Mucosa of rectum (tissue), 2 donors: ENCODE results near the gene LRCH3.
A peak's percentile ranks its signal among the peaks of the same experiment; 100 is the strongest.

Source experiments
- H3K27ac ChIP-seq, 2 donors: one replicate each; pipeline ENCODE4 v1.7.0; 2013; ENCODE audit warnings: inconsistent platforms in 2 of 2, low read depth in 2 of 2, low read length in 2 of 2
- H3K27me3 ChIP-seq, 2 donors: one replicate each; pipeline ENCODE4 v1.7.0; 2013; ENCODE audit warnings: low read length in 2 of 2; ENCODE audit not compliant: control insufficient read depth in 2 of 2, insufficient read depth in 2 of 2
- H3K36me3 ChIP-seq, 2 donors: one replicate each; pipeline ENCODE4 v1.7.0; 2013; ENCODE audit warnings: low read length in 2 of 2; ENCODE audit not compliant: control insufficient read depth in 2 of 2, insufficient read depth in 2 of 2
- H3K4me1 ChIP-seq, 2 donors: one replicate each; pipeline ENCODE4 v1.7.0; 2013; ENCODE audit warnings: low read length in 2 of 2, mild to moderate bottlenecking in 1 of 2; ENCODE audit not compliant: control insufficient read depth in 2 of 2, insufficient read depth in 2 of 2
- H3K4me3 ChIP-seq, 2 donors: one replicate each; pipeline ENCODE4 v1.7.0; 2013; ENCODE audit warnings: low read length in 2 of 2
- H3K9ac ChIP-seq, 2 donors: one replicate each; pipeline ENCODE4 v1.7.0; 2013; ENCODE audit warnings: low read length in 2 of 2, low read depth in 1 of 2, mild to moderate bottlenecking in 1 of 2
- H3K9me3 ChIP-seq, 2 donors: one replicate each; pipeline ENCODE4 v1.7.0; 2013; ENCODE audit warnings: low read length in 2 of 2; ENCODE audit not compliant: control insufficient read depth in 2 of 2
- donor health status: healthy.
- donor health status: Normal muscosa, but diverticular disease.

Gene LRCH3

GRCh38 chr3:197830967-197831313 lies 39.9 kb downstream of the LRCH3 start:
- peaks cover 26 to 31% of the 10 kb centered on the region in 2 donors for H3K36me3 ChIP-seq

GRCh38 chr3:197833930-197834715 lies 43.1 kb downstream of the LRCH3 start:
- Histone ChIP-seq H3K4me3 (no peak overlapping the region), H3K4me1 (no peaks in the 10 kb centered on the region), H3K27ac (no peak overlapping the region), H3K9me3 (no peaks in the 10 kb centered on the region), H3K27me3 (no peaks in the 10 kb centered on the region), H3K36me3 (peaks cover 14 to 28% of the 10 kb centered on the region in 2 donors), H3K9ac (no peak overlapping the region)

More at GRCh38 chr3:197830967-197831313, 39.9 kb downstream of the LRCH3 start:
- Histone ChIP-seq H3K4me1 (no peaks in the 10 kb centered on the region), H3K27ac (no peak overlapping the region), H3K27me3 (no peaks in the 10 kb centered on the region), H3K4me3 (no peak overlapping the region), H3K9me3 (no peaks in the 10 kb centered on the region), H3K9ac (no peak overlapping the region)

- Histone ChIP-seq H3K27ac (no peak overlapping the region), H3K9me3 (no peaks in the 10 kb centered on the region), H3K4me3 (no peak overlapping the region), H3K9ac (no peak overlapping the region), H3K36me3 (peaks cover 18 to 42% of the 10 kb centered on the region in 2 donors), H3K4me1 (no peaks in the 10 kb centered on the region), H3K27me3 (no peaks in the 10 kb centered on the region)
Measured at GRCh38 chr3:197835509-197835908, 44.5 kb downstream of the LRCH3 start.

- Histone ChIP-seq H3K36me3 (peaks cover 22 to 45% of the 10 kb centered on the region in 2 donors), H3K9ac (no peak overlapping the region), H3K27ac (no peak overlapping the region), H3K4me1 (no peaks in the 10 kb centered on the region), H3K4me3 (no peak overlapping the region), H3K9me3 (no peaks in the 10 kb centered on the region), H3K27me3 (no peaks in the 10 kb centered on the region)
Measured at GRCh38 chr3:197836244-197836643, 45.2 kb downstream of the LRCH3 start.

- no peaks in the 10 kb centered on the region for H3K4me1 ChIP-seq
- H3K4me3 ChIP-seq: no peak overlapping the region
- no peak overlapping the region for H3K9ac ChIP-seq
- no peak overlapping the region for H3K27ac ChIP-seq
- H3K9me3 ChIP-seq: no peaks in the 10 kb centered on the region
- no peaks in the 10 kb centered on the region for H3K27me3 ChIP-seq
- H3K36me3 ChIP-seq: peaks cover 27 to 46% of the 10 kb centered on the region in 2 donors
Measured at GRCh38 chr3:197837282-197837681, 46.2 kb downstream of the LRCH3 start.

- Histone ChIP-seq H3K27ac (no peak overlapping the region), H3K9me3 (no peaks in the 10 kb centered on the region), H3K9ac (no peak overlapping the region), H3K36me3 (peaks cover 27 to 44% of the 10 kb centered on the region in 2 donors), H3K27me3 (no peaks in the 10 kb centered on the region), H3K4me1 (no peaks in the 10 kb centered on the region), H3K4me3 (no peak overlapping the region)
Measured at GRCh38 chr3:197841789-197842188, 50.7 kb downstream of the LRCH3 start.

- H3K9ac ChIP-seq: no peak overlapping the region
- H3K36me3 ChIP-seq: peaks cover 17 to 33% of the 10 kb centered on the region in 2 donors
- no peaks in the 10 kb centered on the region for H3K9me3 ChIP-seq
- H3K27ac ChIP-seq: no peak overlapping the region
- H3K4me3 ChIP-seq: no peak overlapping the region
- H3K27me3 ChIP-seq: no peaks in the 10 kb centered on the region
- H3K4me1 ChIP-seq: peaks cover 3 to 12% of the 10 kb centered on the region in 2 donors
Measured at GRCh38 chr3:197846491-197846890, 55.4 kb downstream of the LRCH3 start.

- H3K4me3 ChIP-seq: peak overlapping the region in 1 of 2 donors; percentile 43
- no peaks in the 10 kb centered on the region for H3K27me3 ChIP-seq
- H3K36me3 ChIP-seq: peaks cover 12 to 28% of the 10 kb centered on the region in 2 donors
- H3K9me3 ChIP-seq: no peaks in the 10 kb centered on the region
- H3K4me1 ChIP-seq: peaks cover 3 to 12% of the 10 kb centered on the region in 2 donors
- H3K27ac ChIP-seq: peak overlapping the region; percentile 33 to 49
- H3K9ac ChIP-seq: peak overlapping the region in 1 of 2 donors; percentile 53
Measured at GRCh38 chr3:197847866-197848401, 56.9 kb downstream of the LRCH3 start.

GRCh38 chr3:197854596-197855343 lies 63.7 kb downstream of the LRCH3 start:
- H3K27ac ChIP-seq: no peak overlapping the region
- H3K36me3 ChIP-seq: peaks cover 35 to 46% of the 10 kb centered on the region in 2 donors
- no peak overlapping the region for H3K4me3 ChIP-seq
- no peaks in the 10 kb centered on the region for H3K9me3 ChIP-seq
- H3K9ac ChIP-seq: no peak overlapping the region
- no peaks in the 10 kb centered on the region for H3K4me1 ChIP-seq
- H3K27me3 ChIP-seq: no peaks in the 10 kb centered on the region

- peaks cover 32 to 46% of the 10 kb centered on the region in 2 donors for H3K36me3 ChIP-seq
Measured at GRCh38 chr3:197855571-197855970, 64.5 kb downstream of the LRCH3 start.

More at GRCh38 chr3:197855571-197855970, 64.5 kb downstream of the LRCH3 start:
- H3K27ac ChIP-seq: no peak overlapping the region
- no peaks in the 10 kb centered on the region for H3K27me3 ChIP-seq
- H3K4me3 ChIP-seq: no peak overlapping the region
- H3K4me1 ChIP-seq: no peaks in the 10 kb centered on the region
- no peak overlapping the region for H3K9ac ChIP-seq
- no peaks in the 10 kb centered on the region for H3K9me3 ChIP-seq
